H9 (cell line): ENCODE results near the gene ARHGAP31. TPM values are rescaled to one million over a fixed set of nuclear protein-coding genes. Genes with fewer than 3 reads are reported as not detected.

Experiments
- DNase-seq: peaks from one replicate; pipeline ENCODE4 v3.0.0-alpha.2; 2017
- H2AFZ ChIP-seq: one replicate; pipeline ENCODE4 v1.6.1; 2013; ENCODE audit warnings: mild to moderate bottlenecking, low read length, control low read depth, moderate library complexity
- H2AK5ac ChIP-seq: 2 replicates; pipeline ENCODE4 v1.6.1; 2013; ENCODE audit warnings: low read length, control low read depth, mixed read lengths; ENCODE audit not compliant: insufficient read length
- H2BK120ac ChIP-seq: one replicate; pipeline ENCODE4 v1.6.1; 2013; ENCODE audit warnings: low read depth, mild to moderate bottlenecking, low read length, control low read depth, inconsistent platforms; ENCODE audit not compliant: poor library complexity, severe bottlenecking
- H2BK12ac ChIP-seq: 2 replicates; pipeline ENCODE4 v1.6.1; 2013; ENCODE audit warnings: low read length, control low read depth, mixed read lengths, low read depth; ENCODE audit not compliant: insufficient read length
- H2BK15ac ChIP-seq: 2 replicates; pipeline ENCODE4 v1.6.1; 2013; ENCODE audit warnings: low read depth, low read length, control low read depth
- H2BK20ac ChIP-seq: one replicate; pipeline ENCODE4 v1.6.1; 2013; ENCODE audit warnings: low read depth, mild to moderate bottlenecking, low read length, control low read depth, inconsistent platforms; ENCODE audit not compliant: poor library complexity, severe bottlenecking
- H2BK5ac ChIP-seq: 2 replicates; pipeline ENCODE4 v1.6.1; 2013; ENCODE audit warnings: low read length, control low read depth, mixed read lengths; ENCODE audit not compliant: insufficient read length
- H3K14ac ChIP-seq: 2 replicates; pipeline ENCODE4 v1.6.1; 2013; ENCODE audit warnings: low read length, control low read depth; ENCODE audit not compliant: insufficient read depth
- H3K18ac ChIP-seq: 2 replicates; pipeline ENCODE4 v1.6.1; 2013; ENCODE audit warnings: low read depth, mild to moderate bottlenecking, mixed read lengths, low read length, control low read depth; ENCODE audit not compliant: insufficient read length
- H3K23ac ChIP-seq: 2 replicates; pipeline ENCODE4 v1.6.1; 2013; ENCODE audit warnings: low read length, control low read depth, mixed read lengths, low read depth; ENCODE audit not compliant: insufficient read length
- H3K23me2 ChIP-seq: 2 replicates; pipeline ENCODE4 v1.6.1; 2013; ENCODE audit warnings: low read depth, mild to moderate bottlenecking, mixed read lengths, low read length, control low read depth; ENCODE audit not compliant: insufficient read length, poor library complexity, severe bottlenecking
- H3K27ac ChIP-seq: 2 replicates; pipeline ENCODE4 v1.5.1; 2013; ENCODE audit warnings: low read length, control low read depth, mixed read lengths, low read depth; ENCODE audit not compliant: insufficient read length
- H3K27me3 ChIP-seq: 2 replicates; pipeline ENCODE4 v1.6.1; 2013; ENCODE audit warnings: low read length, control low read depth, inconsistent platforms; ENCODE audit not compliant: insufficient read depth
- H3K4ac ChIP-seq: 2 replicates; pipeline ENCODE4 v1.6.1; 2013; ENCODE audit warnings: low read depth, mild to moderate bottlenecking, control low read depth, inconsistent platforms, low read length, moderate library complexity
- H3K4me1 ChIP-seq: 2 replicates; pipeline ENCODE4 v1.6.1; 2013; ENCODE audit warnings: low read length, control low read depth, inconsistent platforms; ENCODE audit not compliant: insufficient read depth
- H3K4me2 ChIP-seq: 2 replicates; pipeline ENCODE4 v1.6.1; 2013; ENCODE audit warnings: low read length, control low read depth, mixed read lengths; ENCODE audit not compliant: insufficient read length, insufficient read depth
- H3K56ac ChIP-seq: 2 replicates; pipeline ENCODE4 v1.6.1; 2013; ENCODE audit warnings: low read depth, mild to moderate bottlenecking, mixed read lengths, low read length, control low read depth; ENCODE audit not compliant: insufficient read length
- H3K79me1 ChIP-seq: 2 replicates; pipeline ENCODE4 v1.6.1; 2013; ENCODE audit warnings: low read depth, mild to moderate bottlenecking, moderate library complexity, low read length, control low read depth, inconsistent platforms; ENCODE audit not compliant: insufficient read depth, poor library complexity, severe bottlenecking
- H3K79me2 ChIP-seq: 2 replicates; pipeline ENCODE4 v1.6.1; 2013; ENCODE audit warnings: low read length, control low read depth, inconsistent platforms; ENCODE audit not compliant: insufficient read depth
- H3K9ac ChIP-seq: 2 replicates; pipeline ENCODE4 v1.6.1; 2013; ENCODE audit warnings: low read length, control low read depth, mixed read lengths; ENCODE audit not compliant: insufficient read length; ENCODE audit errors: extremely low read depth
- H3K9me3 ChIP-seq: one replicate; pipeline ENCODE4 v1.6.1; 2013; ENCODE audit warnings: low read depth, low read length, inconsistent platforms; ENCODE audit not compliant: control insufficient read depth
- H3T11ph ChIP-seq: one replicate; pipeline ENCODE4 v1.6.1; 2013; ENCODE audit warnings: mild to moderate bottlenecking, low read length, control low read depth, inconsistent platforms
- H4K20me1 ChIP-seq: one replicate; pipeline ENCODE4 v1.6.1; 2013; ENCODE audit not compliant: control insufficient read depth, insufficient read length, insufficient read depth
- H4K5ac ChIP-seq: 2 replicates; pipeline ENCODE4 v1.6.1; 2013; ENCODE audit warnings: low read depth, mild to moderate bottlenecking, mixed read lengths, low read length, control low read depth; ENCODE audit not compliant: insufficient read length
- H4K8ac ChIP-seq: replicated peaks from 2 replicates; pipeline ENCODE4 v1.6.1; 2013; ENCODE audit warnings: low read length, control low read depth, mixed read lengths, low read depth; ENCODE audit not compliant: insufficient read length
- H4K91ac ChIP-seq: 2 replicates; pipeline ENCODE4 v1.6.1; 2013; ENCODE audit warnings: low read depth, mild to moderate bottlenecking, moderate library complexity, mixed read lengths, low read length, control low read depth; ENCODE audit not compliant: insufficient read length
- H3K27ac Mint-ChIP-seq, 3 experiments: 2 replicates in 2 of 3; 3 replicates in 1 of 3; pipeline ENCODE4 v1.8.0; 2020 to 2021; ENCODE audit warnings: mixed read lengths in 3 of 3, mild to moderate bottlenecking in 1 of 3, moderate library complexity in 1 of 3
- H3K27me3 Mint-ChIP-seq: 2 replicates; pipeline ENCODE4 v1.8.0; 2021; ENCODE audit warnings: low read depth, mild to moderate bottlenecking, moderate library complexity, mixed read lengths
- H3K36me3 Mint-ChIP-seq, 3 experiments: 2 replicates in 2 of 3; 3 replicates in 1 of 3; pipeline ENCODE4 v1.8.0; 2020 to 2021; ENCODE audit warnings: low read depth in 3 of 3, mixed read lengths in 3 of 3; ENCODE audit not compliant: insufficient read depth in 1 of 3
- H3K4me1 Mint-ChIP-seq, 2 experiments: 2 replicates each; pipeline ENCODE4 v1.8.0; 2020; ENCODE audit warnings: mixed read lengths in 2 of 2
- H3K4me3 Mint-ChIP-seq, 2 experiments: 2 replicates in 1 of 2; 3 replicates in 1 of 2; pipeline ENCODE4 v1.8.0; 2020 to 2021; ENCODE audit warnings: mild to moderate bottlenecking in 2 of 2, mixed read lengths in 2 of 2, moderate library complexity in 1 of 2
- H3K9me3 Mint-ChIP-seq, 2 experiments: 2 replicates in 1 of 2; 3 replicates in 1 of 2; pipeline ENCODE4 v1.8.0; 2020; ENCODE audit warnings: mild to moderate bottlenecking in 2 of 2, mixed read lengths in 2 of 2, moderate library complexity in 1 of 2
- WGBS: extraction: QIAGEN DNeasy Blood & Tissue Kit; methylation state at CpG from one replicate; pipeline ENCODE4 v1.1.7; 2013; ENCODE audit warnings: missing lambda C conversion rate, low lambda C conversion rate, mixed read lengths; ENCODE audit not compliant: insufficient read length; ENCODE audit errors: extremely low coverage; 5-methylcytosine and 5-hydroxymethylcytosine counted together
- total RNA-seq: library from RNA; stranded (reverse); gene quantifications from 2 replicates; pipeline ENCODE4 v1.2.1, GENCODE V29; 2021
- TF ChIP-seq, protein P1 (sequence below): fragments of 200-600 bp; sonication (generic); conservative IDR thresholded peaks from 3 replicates; pipeline ENCODE4 v1.8.0; 2021; ENCODE audit warnings: antibody characterized with exemption, mild to moderate bottlenecking

Gene ARHGAP31
- total RNA-seq, 1 experiment from 2014 or later = 2.2 TPM

DNA sequence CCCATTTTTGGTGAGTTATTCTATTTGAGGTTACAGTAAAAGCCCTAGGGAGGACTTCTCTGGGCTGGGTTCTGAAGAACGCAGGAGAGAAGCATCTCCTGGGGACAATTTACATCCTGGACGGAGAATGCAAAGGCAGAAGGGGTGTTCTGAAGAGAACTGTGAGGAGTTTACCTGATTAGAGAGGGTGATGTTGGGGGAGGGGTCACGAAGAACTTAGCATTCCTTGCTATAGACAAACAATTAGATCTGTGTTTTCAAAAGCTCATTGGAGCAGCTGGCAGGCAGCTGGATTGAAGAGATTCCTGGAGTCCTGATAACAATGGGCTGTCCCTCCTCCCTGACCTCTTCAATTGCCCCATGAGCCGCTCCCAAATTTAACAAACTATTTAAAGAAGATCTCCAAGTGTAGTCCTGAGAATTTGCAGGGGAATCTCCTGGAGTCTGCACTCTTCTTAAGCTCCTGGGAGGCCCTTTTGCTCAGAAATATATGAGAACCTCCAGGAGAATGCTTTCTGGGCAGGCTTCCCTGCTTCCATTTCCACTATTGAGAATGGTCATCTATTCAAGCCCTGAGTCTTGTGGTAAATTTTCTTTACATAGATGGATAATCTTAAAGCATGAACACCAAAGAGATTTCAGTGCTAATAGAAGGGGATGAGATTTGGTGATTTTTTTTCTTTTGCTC lies 55.3 kb downstream of the ARHGAP31 start:
- Mint-ChIP-seq H3K27ac (peak overlapping the region; percentile 90 to 99 (median 98)), H3K36me3 (peaks cover 0 to 8% (median 4%) of the 10 kb centered on the region in 3 experiments; a peak in 3 of 7 replicates), H3K4me3 (peak overlapping the region; percentile 40 to 70), H3K27me3 (peaks cover 12% of the 10 kb centered on the region), H3K9me3 (peaks cover 7 to 10% of the 10 kb centered on the region in 2 experiments; a peak in 4 of 5 replicates), H3K4me1 (peaks cover 74 to 78% of the 10 kb centered on the region in 2 experiments)
- no peak overlapping the region for H3K56ac ChIP-seq
- WGBS = no CpG with 5 or more reads among the region's 4 CpGs
- H2AK5ac ChIP-seq = no peak overlapping the region
- H3K4me1 ChIP-seq = peaks cover 23% of the 10 kb centered on the region
- H3K79me1 ChIP-seq = no peaks in the 10 kb centered on the region
- H3K9ac ChIP-seq = no peak overlapping the region
- no peak overlapping the region for H2BK20ac ChIP-seq
- H2BK5ac ChIP-seq = no peak overlapping the region
- H3K9me3 ChIP-seq = no peaks in the 10 kb centered on the region
- H4K8ac ChIP-seq = no peak overlapping the region
- no peaks in the 10 kb centered on the region for H4K20me1 ChIP-seq
- TF ChIP-seq, protein P1, sequence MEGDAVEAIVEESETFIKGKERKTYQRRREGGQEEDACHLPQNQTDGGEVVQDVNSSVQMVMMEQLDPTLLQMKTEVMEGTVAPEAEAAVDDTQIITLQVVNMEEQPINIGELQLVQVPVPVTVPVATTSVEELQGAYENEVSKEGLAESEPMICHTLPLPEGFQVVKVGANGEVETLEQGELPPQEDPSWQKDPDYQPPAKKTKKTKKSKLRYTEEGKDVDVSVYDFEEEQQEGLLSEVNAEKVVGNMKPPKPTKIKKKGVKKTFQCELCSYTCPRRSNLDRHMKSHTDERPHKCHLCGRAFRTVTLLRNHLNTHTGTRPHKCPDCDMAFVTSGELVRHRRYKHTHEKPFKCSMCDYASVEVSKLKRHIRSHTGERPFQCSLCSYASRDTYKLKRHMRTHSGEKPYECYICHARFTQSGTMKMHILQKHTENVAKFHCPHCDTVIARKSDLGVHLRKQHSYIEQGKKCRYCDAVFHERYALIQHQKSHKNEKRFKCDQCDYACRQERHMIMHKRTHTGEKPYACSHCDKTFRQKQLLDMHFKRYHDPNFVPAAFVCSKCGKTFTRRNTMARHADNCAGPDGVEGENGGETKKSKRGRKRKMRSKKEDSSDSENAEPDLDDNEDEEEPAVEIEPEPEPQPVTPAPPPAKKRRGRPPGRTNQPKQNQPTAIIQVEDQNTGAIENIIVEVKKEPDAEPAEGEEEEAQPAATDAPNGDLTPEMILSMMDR = no peak
- no peak overlapping the region for H4K91ac ChIP-seq
- H3T11ph ChIP-seq = peak overlapping the region; percentile 70
- H3K18ac ChIP-seq = no peak overlapping the region
- no peak overlapping the region for H2AFZ ChIP-seq
- no peaks in the 10 kb centered on the region for H3K23me2 ChIP-seq
- H3K14ac ChIP-seq = no peak overlapping the region
- H3K4ac ChIP-seq = no peak overlapping the region
- no peaks in the 10 kb centered on the region for H3K79me2 ChIP-seq
- no peak overlapping the region for H2BK15ac ChIP-seq
- no peak overlapping the region for H4K5ac ChIP-seq
- H3K4me2 ChIP-seq = peak overlapping the region; percentile 32
- peak overlapping the region; percentile 91 for H2BK12ac ChIP-seq
- H3K27me3 ChIP-seq = no peaks in the 10 kb centered on the region
- peak; percentile 76 for DNase-seq
- peak overlapping the region; percentile 93 for H3K27ac ChIP-seq
- H2BK120ac ChIP-seq = no peak overlapping the region
- H3K23ac ChIP-seq = no peak overlapping the region
